Body of pancreas (tissue), 4 donors: ENCODE measurements around the gene HNRNPA3. TPM values are rescaled to one million over a fixed set of nuclear protein-coding genes. Genes with fewer than 3 reads are reported as not detected.
"Not testable (repeated sequence)": the region's sequence is repeated elsewhere in the genome, so short reads cannot be mapped to it uniquely, and the experiment has no call there.

Experiments
- ATAC-seq: fragments of 150-250 bp; one replicate; pipeline ENCODE4 v1.9.1; 2016
- DNase-seq, 4 donors: peaks; one replicate each; pipeline ENCODE4 v3.0.0-alpha.2; 2019
- H3K27ac ChIP-seq, 4 donors: fragments of 200-600 bp; sonication (generic); 1 replicate in 3 of 4; 2 replicates in 1 of 4; pipeline versions ENCODE4 v1.5.1 to v1.6.1; 2016 to 2019; ENCODE audit warnings: mild to moderate bottlenecking in 1 of 4, mixed read lengths in 1 of 4, moderate library complexity in 1 of 4
- H3K27me3 ChIP-seq, 2 donors: fragments of 200-600 bp; sonication (generic); one replicate each; pipeline ENCODE4 v1.6.0; 2016; ENCODE audit warnings: mild to moderate bottlenecking in 1 of 2
- H3K36me3 ChIP-seq, 2 donors: fragments of 200-600 bp; sonication (generic); replicated peaks in 1 of 2; 2 replicates each; pipeline ENCODE4 v1.5.1; 2016; ENCODE audit warnings: low read depth in 2 of 2; ENCODE audit not compliant: insufficient read depth in 1 of 2
- H3K4me1 ChIP-seq: fragments of 200-600 bp; sonication (generic); one replicate; pipeline ENCODE4 v1.6.0; 2016
- H3K4me3 ChIP-seq, 2 donors: fragments of 200-600 bp; sonication (generic); 1 replicate in 1 of 2; 2 replicates in 1 of 2; pipeline ENCODE4 v1.5.1; 2016 to 2019
- H3K9me3 ChIP-seq, 3 donors: fragments of 200-600 bp; sonication (generic); 1 replicate in 2 of 3; 2 replicates in 1 of 3; pipeline ENCODE4 v1.5.1; 2016
- CTCF ChIP-seq, 7 experiments: fragments of 450-650 bp in 4 of 7; fragments of 200-600 bp in 3 of 7; sonication (generic) in 3 of 7; IDR thresholded peaks; one replicate each; pipeline ENCODE4 v1.5.1; 2016 to 2019; ENCODE audit warnings: antibody characterized with exemption in 7 of 7
- POLR2A ChIP-seq, 3 donors: fragments of 450-650 bp; IDR thresholded peaks; one replicate each; pipeline ENCODE4 v1.6.1; 2016; ENCODE audit warnings: antibody characterized with exemption in 3 of 3, mild to moderate bottlenecking in 2 of 3
- WGBS, 2 donors: methylation state at CpG; one replicate each; pipeline ENCODE4 v1.1.5; 2017; 5-methylcytosine and 5-hydroxymethylcytosine counted together
- intact Hi-C: fragments of 100-400 bp; cut with DNase I; formaldehyde crosslinking; loops from one replicate; pipeline ENCODE4 v1.15.1; 2023
- total RNA-seq, 2 donors: library from RNA; depleted of rRNA; stranded (reverse); fragments of >200 nt; gene quantifications; one replicate each; pipeline ENCODE4 v1.1.0, GENCODE V29; 2016

The HNRNPA3 gene
- total RNA-seq, 2 donors from 2014 or later = 44.1 to 58.0 TPM

GRCh38 chr2:177180269-177181000 lies 32.2 kb upstream of the HNRNPA3 start:
- WGBS, 2 donors = 90 to 92% methylated on average over 5 of the region's 5 CpGs
- H3K27me3 ChIP-seq = no peaks in the 10 kb centered on the region
- ATAC-seq = no peak
- no peaks in the 10 kb centered on the region for H3K4me1 ChIP-seq
- no peaks in the 10 kb centered on the region for H3K36me3 ChIP-seq
- no peak overlapping the region for H3K27ac ChIP-seq
- intact Hi-C loops = loop anchor here (10.0 kb wide), 1 partner anchor 114 kb away; no protein-coding TSS in a partner anchor
- H3K4me3 ChIP-seq = no peak overlapping the region
- H3K9me3 ChIP-seq = no peaks in the 10 kb centered on the region
- DNase-seq = no peak
- no peak for TF ChIP-seq POLR2A (IDR thresholded peaks at IDR 0.05)
- no peak for TF ChIP-seq CTCF (IDR thresholded peaks at IDR 0.05)

- H3K27me3 ChIP-seq = no peaks in the 10 kb centered on the region
- no peaks in the 10 kb centered on the region for H3K36me3 ChIP-seq
- H3K4me1 ChIP-seq = no peaks in the 10 kb centered on the region
- no peak for DNase-seq
- intact Hi-C loops = loop anchor here (10.0 kb wide), 1 partner anchor 111 kb away; no protein-coding TSS in a partner anchor
- no peak for ATAC-seq
- H3K9me3 ChIP-seq = no peaks in the 10 kb centered on the region
- TF ChIP-seq CTCF (IDR thresholded peaks at IDR 0.05) (no peak), POLR2A (IDR thresholded peaks at IDR 0.05) (no peak)
- no peak overlapping the region for H3K4me3 ChIP-seq
- no peak overlapping the region for H3K27ac ChIP-seq
Measured at GRCh38 chr2:177183860-177184259, 28.7 kb upstream of the HNRNPA3 start.

GRCh38 chr2:177184606-177185005 lies 28.0 kb upstream of the HNRNPA3 start:
- WGBS, 2 donors = 29 to 33% methylated on average over 1 of the region's 1 CpG
- no peaks in the 10 kb centered on the region for H3K36me3 ChIP-seq
- no peak overlapping the region for H3K27ac ChIP-seq
- ATAC-seq (no peak), DNase-seq (no peak)
- intact Hi-C loops = loop anchor here (10.0 kb wide), 1 partner anchor 110 kb away; no protein-coding TSS in a partner anchor
- no peak overlapping the region for H3K4me3 ChIP-seq
- TF ChIP-seq CTCF (IDR thresholded peaks at IDR 0.05) (no peak), POLR2A (IDR thresholded peaks at IDR 0.05) (no peak)
- no peaks in the 10 kb centered on the region for H3K9me3 ChIP-seq
- no peaks in the 10 kb centered on the region for H3K4me1 ChIP-seq
- no peaks in the 10 kb centered on the region for H3K27me3 ChIP-seq

GRCh38 chr2:177186038-177186437 lies 26.6 kb upstream of the HNRNPA3 start:
- not testable (repeated sequence) for H3K36me3 ChIP-seq, H3K4me3 ChIP-seq, DNase-seq, H3K4me1 ChIP-seq, H3K27ac ChIP-seq, H3K27me3 ChIP-seq, H3K9me3 ChIP-seq, ATAC-seq
- WGBS, 2 donors = 73 to 76% methylated on average over 7 of the region's 7 CpGs
- intact Hi-C loops = loop anchor here (10.0 kb wide), 1 partner anchor 109 kb away; no protein-coding TSS in a partner anchor

- Histone ChIP-seq H3K27me3 (no peaks in the 10 kb centered on the region), H3K4me3 (no peak overlapping the region), H3K27ac (no peak overlapping the region), H3K4me1 (no peaks in the 10 kb centered on the region), H3K9me3 (no peaks in the 10 kb centered on the region), H3K36me3 (no peaks in the 10 kb centered on the region)
- intact Hi-C loops = loop anchor here (10.0 kb wide), 1 partner anchor 107 kb away; no protein-coding TSS in a partner anchor
- ATAC-seq (no peak), DNase-seq (no peak)
- 57 to 62% methylated on average over 8 of the region's 8 CpGs for WGBS, 2 donors
- TF ChIP-seq CTCF (IDR thresholded peaks at IDR 0.05) (no peak), POLR2A (IDR thresholded peaks at IDR 0.05) (no peak)
Measured at GRCh38 chr2:177187631-177188312, 24.8 kb upstream of the HNRNPA3 start.
